T-helper 2 cell (primary cell): ENCODE results near the gene IFITM5.
"Not testable (repeated sequence)": the region's sequence is repeated elsewhere in the genome, so short reads cannot be mapped to it uniquely, and the experiment has no call there.

Source experiments
- DNase-seq, 5 experiments: peaks; one replicate each; pipeline versions ENCODE4 v3.0.0 to v3.0.0-alpha.2; 2012 to 2022
- total RNA-seq, 2 donors: gene quantifications; one replicate each; lab custom pipeline; 2026; lab: John Stamatoyannopoulos, UW

Gene IFITM5
- 0 reads per million in 2 donors for total RNA-seq

GRCh38 chr11:299081-299891 is at the start of gene IFITM5:
Gene IFITM5 (minus strand): TSS chr11:299526. CDS start chr11:299490, 36 bp downstream.
- DNase-seq, result peak in 1 of 5 experiments; percentile 7

- DNase-seq, result no peak
Observed at GRCh38 chr11:346529-346928, 47.2 kb upstream of the IFITM5 start.

- DNase-seq, result no peak
Observed at GRCh38 chr11:344836-345578, 45.7 kb upstream of the IFITM5 start.

- DNase-seq, result peak in 1 of 5 experiments; percentile 51
Observed at GRCh38 chr11:342328-342727, 43.0 kb upstream of the IFITM5 start.

- no peak for DNase-seq
Observed at GRCh38 chr11:340539-341512, 41.5 kb upstream of the IFITM5 start.

GRCh38 chr11:339963-340362 is 40.6 kb upstream of the IFITM5 start:
- no peak for DNase-seq

- no peak for DNase-seq
Observed at GRCh38 chr11:337711-338110, 38.4 kb upstream of the IFITM5 start.

- DNase-seq, result no peak
Observed at GRCh38 chr11:336659-337198, 37.4 kb upstream of the IFITM5 start.

GRCh38 chr11:335779-336658 is 36.7 kb upstream of the IFITM5 start:
- DNase-seq, result no peak

- DNase-seq, result no peak
Observed at GRCh38 chr11:334264-334994, 35.1 kb upstream of the IFITM5 start.

GRCh38 chr11:333616-334263 is 34.4 kb upstream of the IFITM5 start:
- not testable (repeated sequence) for DNase-seq

- no peak for DNase-seq
Observed at GRCh38 chr11:332651-333480, 33.5 kb upstream of the IFITM5 start.

- DNase-seq, result no peak
Observed at GRCh38 chr11:331358-332060, 32.2 kb upstream of the IFITM5 start.

- peak in 1 of 5 experiments; percentile 48 for DNase-seq
Observed at GRCh38 chr11:330694-331357, 31.5 kb upstream of the IFITM5 start.

GRCh38 chr11:330307-330693 is 31.0 kb upstream of the IFITM5 start:
- no peak for DNase-seq

GRCh38 chr11:329886-330253 is 30.5 kb upstream of the IFITM5 start:
- DNase-seq, result no peak

- not testable (repeated sequence) for DNase-seq
Observed at GRCh38 chr11:328516-329100, 29.3 kb upstream of the IFITM5 start.

GRCh38 chr11:328012-328411 is 28.7 kb upstream of the IFITM5 start:
- no peak for DNase-seq
